ENCODE data around the gene ZNF692. TPM values are rescaled to one million over a fixed set of nuclear protein-coding genes. Genes with fewer than 3 reads are reported as not detected.

ZNF692 gene
- total RNA-seq, 1 donor from 2014 or later = 5.7 TPM

- Histone ChIP-seq H3K27ac (ENCODE audit: low read depth, low read length) (peak overlapping the region; percentile 94), H3K36me3 (ENCODE audit: control insufficient read depth in 3 of 3, insufficient read depth in 3 of 3, low read length in 3 of 3) (no peaks in the 10 kb centered on the region), H3K9me3 (ENCODE audit: control insufficient read depth in 3 of 3, low read length in 3 of 3) (no peaks in the 10 kb centered on the region), H3K4me1 (ENCODE audit: control insufficient read depth in 3 of 3, insufficient read depth in 3 of 3, low read length in 3 of 3) (peaks cover 4 to 12% (median 5%) of the 10 kb centered on the region in 3 donors), H3K4me3 (ENCODE audit: low read length in 3 of 3) (peak overlapping the region; percentile 83 to 98 (median 95)), H3K27me3 (ENCODE audit: control insufficient read depth in 3 of 3, insufficient read depth in 3 of 3, low read length in 3 of 3) (no peaks in the 10 kb centered on the region), H3K9ac (ENCODE audit: low read depth in 1 of 3, low read length in 3 of 3) (peak overlapping the region; percentile 94 to 97 (median 96))
Measured at GRCh38 chr1:248873993-248874533, 15.2 kb upstream of the ZNF692 start.

GRCh38 chr1:248873409-248873992, 14.6 kb upstream of the ZNF692 start:
- Histone ChIP-seq H3K27me3 (ENCODE audit: control insufficient read depth in 3 of 3, insufficient read depth in 3 of 3, low read length in 3 of 3) (no peaks in the 10 kb centered on the region), H3K9me3 (ENCODE audit: control insufficient read depth in 3 of 3, low read length in 3 of 3) (no peaks in the 10 kb centered on the region), H3K9ac (ENCODE audit: low read depth in 1 of 3, low read length in 3 of 3) (peak overlapping the region; percentile 94 to 97 (median 96))

GRCh38 chr1:248872752-248873408, 14.0 kb upstream of the ZNF692 start:
- Histone ChIP-seq H3K9me3 (ENCODE audit: control insufficient read depth in 3 of 3, low read length in 3 of 3) (no peaks in the 10 kb centered on the region), H3K27ac (ENCODE audit: low read depth, low read length) (peak overlapping the region; percentile 94), H3K27me3 (ENCODE audit: control insufficient read depth in 3 of 3, insufficient read depth in 3 of 3, low read length in 3 of 3) (no peaks in the 10 kb centered on the region), H3K36me3 (ENCODE audit: control insufficient read depth in 3 of 3, insufficient read depth in 3 of 3, low read length in 3 of 3) (no peaks in the 10 kb centered on the region), H3K9ac (ENCODE audit: low read depth in 1 of 3, low read length in 3 of 3) (peak overlapping the region; percentile 94 to 97 (median 96)), H3K4me3 (ENCODE audit: low read length in 3 of 3) (peak overlapping the region; percentile 83 to 98 (median 95)), H3K4me1 (ENCODE audit: control insufficient read depth in 3 of 3, insufficient read depth in 3 of 3, low read length in 3 of 3) (peaks cover 4 to 12% (median 5%) of the 10 kb centered on the region in 3 donors)

More at GRCh38 chr1:248873409-248873992, 14.6 kb upstream of the ZNF692 start:
- Histone ChIP-seq H3K4me1 (ENCODE audit: control insufficient read depth in 3 of 3, insufficient read depth in 3 of 3, low read length in 3 of 3) (peaks cover 4 to 12% (median 5%) of the 10 kb centered on the region in 3 donors), H3K27ac (ENCODE audit: low read depth, low read length) (peak overlapping the region; percentile 94), H3K36me3 (ENCODE audit: control insufficient read depth in 3 of 3, insufficient read depth in 3 of 3, low read length in 3 of 3) (no peaks in the 10 kb centered on the region), H3K4me3 (ENCODE audit: low read length in 3 of 3) (peak overlapping the region; percentile 83 to 98 (median 95))

DNA sequence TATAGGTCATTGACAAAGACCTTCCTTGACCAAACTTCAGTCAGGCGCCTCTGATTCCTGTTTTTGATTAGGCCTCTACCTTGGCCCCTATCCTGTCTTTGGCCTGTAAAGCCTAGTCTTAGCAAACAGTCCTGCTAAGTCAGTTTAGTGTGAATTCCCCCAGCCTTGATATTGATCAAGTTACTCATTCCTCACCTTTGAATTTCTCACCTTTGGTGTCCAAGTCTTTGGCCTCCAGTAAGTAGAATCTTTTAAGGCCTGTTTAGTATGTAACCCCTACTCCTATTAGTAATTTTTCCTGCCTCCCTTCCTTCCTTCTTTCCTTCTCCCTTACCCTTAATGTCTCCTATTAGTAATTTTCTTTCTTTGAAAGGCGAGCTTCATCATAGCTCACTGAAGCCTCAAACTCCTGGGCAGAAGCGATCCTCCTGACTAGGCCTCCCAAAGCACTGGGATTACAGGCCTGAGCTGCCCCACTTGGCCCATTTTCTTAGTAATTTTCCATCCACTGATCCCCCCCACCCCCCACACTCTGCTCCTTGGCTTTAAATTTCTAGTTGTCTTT, 13.0 kb upstream of the ZNF692 start:
- no peak overlapping the region for H3K9ac ChIP-seq (ENCODE audit: low read depth in 1 of 3, low read length in 3 of 3)
- H3K36me3 ChIP-seq (ENCODE audit: control insufficient read depth in 3 of 3, insufficient read depth in 3 of 3, low read length in 3 of 3) = no peaks in the 10 kb centered on the region
- H3K9me3 ChIP-seq (ENCODE audit: control insufficient read depth in 3 of 3, low read length in 3 of 3) = no peaks in the 10 kb centered on the region
- no peak overlapping the region for H3K4me3 ChIP-seq (ENCODE audit: low read length in 3 of 3)
- no peak overlapping the region for H3K27ac ChIP-seq (ENCODE audit: low read depth, low read length)
- peaks cover 4 to 12% (median 5%) of the 10 kb centered on the region in 3 donors for H3K4me1 ChIP-seq (ENCODE audit: control insufficient read depth in 3 of 3, insufficient read depth in 3 of 3, low read length in 3 of 3)
- no peaks in the 10 kb centered on the region for H3K27me3 ChIP-seq (ENCODE audit: control insufficient read depth in 3 of 3, insufficient read depth in 3 of 3, low read length in 3 of 3)

DNA sequence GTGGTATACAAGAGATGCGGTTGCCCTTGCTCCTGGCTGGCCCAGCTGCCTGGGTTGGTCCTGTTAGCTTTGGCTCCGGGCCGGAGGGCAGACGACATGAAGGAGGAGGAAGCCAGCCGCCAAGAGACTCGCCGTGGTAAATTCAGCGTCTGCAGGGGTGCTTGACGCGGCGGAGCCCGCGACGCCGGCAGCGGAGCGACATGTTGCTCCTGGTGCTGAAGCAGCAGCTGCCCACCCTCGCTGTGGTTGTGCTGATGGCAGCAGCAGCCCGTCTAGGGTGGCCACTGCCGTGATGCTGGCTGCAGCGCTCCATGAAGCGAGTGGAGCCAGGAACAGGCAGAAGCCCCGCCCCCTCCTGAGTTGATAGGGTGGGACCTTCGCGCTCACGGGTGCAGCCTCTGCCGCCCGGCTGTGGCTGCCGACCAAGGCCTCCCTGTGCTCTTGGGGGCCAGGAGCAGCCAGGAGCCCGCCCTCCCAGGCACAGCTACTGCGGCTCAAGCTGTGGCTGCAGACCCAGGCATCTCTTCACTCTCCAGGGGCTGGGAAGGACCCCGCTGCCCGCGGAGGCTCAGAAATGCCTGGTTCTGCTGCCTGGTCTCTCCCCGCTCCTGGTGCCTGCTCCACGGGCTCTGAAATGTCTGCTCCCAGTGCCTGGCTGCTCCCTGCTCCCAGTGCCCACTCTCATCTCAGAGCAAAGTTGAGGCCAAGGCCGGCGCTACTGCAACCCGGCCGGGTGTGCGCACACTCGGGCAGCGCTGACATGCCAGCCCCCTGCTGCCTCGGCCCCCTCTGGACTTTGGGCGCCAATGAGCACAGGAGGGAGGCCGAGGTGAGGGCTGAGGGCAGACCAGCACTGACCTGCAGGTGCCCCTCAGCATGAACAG, 4.4 kb upstream of the ZNF692 start:
- no peak overlapping the region for H3K27ac ChIP-seq (ENCODE audit: low read depth, low read length)
- H3K4me3 ChIP-seq (ENCODE audit: low read length in 3 of 3) = peak overlapping the region; percentile 79 to 84 (median 82)

GRCh38 chr1:248862695-248862997, 3.8 kb upstream of the ZNF692 start:
- peak overlapping the region; percentile 79 to 84 (median 82) for H3K4me3 ChIP-seq (ENCODE audit: low read length in 3 of 3)
- no peaks in the 10 kb centered on the region for H3K27me3 ChIP-seq (ENCODE audit: control insufficient read depth in 3 of 3, insufficient read depth in 3 of 3, low read length in 3 of 3)
- H3K27ac ChIP-seq (ENCODE audit: low read depth, low read length) = no peak overlapping the region
- H3K4me1 ChIP-seq (ENCODE audit: control insufficient read depth in 3 of 3, insufficient read depth in 3 of 3, low read length in 3 of 3) = peaks cover 30 to 34% (median 33%) of the 10 kb centered on the region in 3 donors
- no peaks in the 10 kb centered on the region for H3K36me3 ChIP-seq (ENCODE audit: control insufficient read depth in 3 of 3, insufficient read depth in 3 of 3, low read length in 3 of 3)
- peak overlapping the region; percentile 52 to 84 (median 59) for H3K9ac ChIP-seq (ENCODE audit: low read depth in 1 of 3, low read length in 3 of 3)
- no peaks in the 10 kb centered on the region for H3K9me3 ChIP-seq (ENCODE audit: control insufficient read depth in 3 of 3, low read length in 3 of 3)

More for the DNA sequence above, 4.4 kb upstream of the ZNF692 start:
- H3K9ac ChIP-seq (ENCODE audit: low read depth in 1 of 3, low read length in 3 of 3) = peak overlapping the region; percentile 52 to 84 (median 59)
- H3K9me3 ChIP-seq (ENCODE audit: control insufficient read depth in 3 of 3, low read length in 3 of 3) = no peaks in the 10 kb centered on the region
- no peaks in the 10 kb centered on the region for H3K36me3 ChIP-seq (ENCODE audit: control insufficient read depth in 3 of 3, insufficient read depth in 3 of 3, low read length in 3 of 3)
- peaks cover 24 to 28% (median 28%) of the 10 kb centered on the region in 3 donors for H3K4me1 ChIP-seq (ENCODE audit: control insufficient read depth in 3 of 3, insufficient read depth in 3 of 3, low read length in 3 of 3)
- H3K27me3 ChIP-seq (ENCODE audit: control insufficient read depth in 3 of 3, insufficient read depth in 3 of 3, low read length in 3 of 3) = no peaks in the 10 kb centered on the region

DNA sequence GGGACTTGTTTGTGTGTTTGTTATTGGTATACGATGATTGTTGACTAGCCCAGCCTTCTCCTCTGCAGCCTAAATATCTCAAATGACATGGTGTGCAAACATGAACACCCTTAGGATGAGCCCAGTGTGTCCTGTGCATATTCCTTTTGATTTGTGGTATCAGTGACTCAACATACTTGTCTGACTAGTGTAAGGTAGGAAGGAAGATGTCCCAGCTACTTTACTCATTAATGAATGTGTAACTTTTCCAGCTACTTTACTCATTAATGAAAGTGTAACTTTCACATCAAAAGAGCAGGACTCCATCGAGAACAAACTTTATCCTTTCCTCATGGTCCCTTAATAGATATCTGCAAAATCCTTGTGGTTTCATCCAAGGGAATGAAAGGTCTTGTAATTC, 2.7 kb upstream of the ZNF692 start:
- Histone ChIP-seq H3K27ac (ENCODE audit: low read depth, low read length) (no peak overlapping the region), H3K9me3 (ENCODE audit: control insufficient read depth in 3 of 3, low read length in 3 of 3) (no peaks in the 10 kb centered on the region), H3K4me3 (ENCODE audit: low read length in 3 of 3) (no peak overlapping the region), H3K4me1 (ENCODE audit: control insufficient read depth in 3 of 3, insufficient read depth in 3 of 3, low read length in 3 of 3) (peaks cover 32 to 40% (median 38%) of the 10 kb centered on the region in 3 donors), H3K36me3 (ENCODE audit: control insufficient read depth in 3 of 3, insufficient read depth in 3 of 3, low read length in 3 of 3) (no peaks in the 10 kb centered on the region), H3K27me3 (ENCODE audit: control insufficient read depth in 3 of 3, insufficient read depth in 3 of 3, low read length in 3 of 3) (no peaks in the 10 kb centered on the region), H3K9ac (ENCODE audit: low read depth in 1 of 3, low read length in 3 of 3) (no peak overlapping the region)

- peaks cover 32 to 40% (median 38%) of the 10 kb centered on the region in 3 donors for H3K4me1 ChIP-seq (ENCODE audit: control insufficient read depth in 3 of 3, insufficient read depth in 3 of 3, low read length in 3 of 3)
- H3K27me3 ChIP-seq (ENCODE audit: control insufficient read depth in 3 of 3, insufficient read depth in 3 of 3, low read length in 3 of 3) = no peaks in the 10 kb centered on the region
- no peaks in the 10 kb centered on the region for H3K9me3 ChIP-seq (ENCODE audit: control insufficient read depth in 3 of 3, low read length in 3 of 3)
- H3K27ac ChIP-seq (ENCODE audit: low read depth, low read length) = no peak overlapping the region
- H3K9ac ChIP-seq (ENCODE audit: low read depth in 1 of 3, low read length in 3 of 3) = no peak overlapping the region
- peaks cover 0 to 2% (median 0%) of the 10 kb centered on the region in 3 donors for H3K36me3 ChIP-seq (ENCODE audit: control insufficient read depth in 3 of 3, insufficient read depth in 3 of 3, low read length in 3 of 3)
- no peak overlapping the region for H3K4me3 ChIP-seq (ENCODE audit: low read length in 3 of 3)
Measured at GRCh38 chr1:248860007-248860406, 1.1 kb upstream of the ZNF692 start.

DNA sequence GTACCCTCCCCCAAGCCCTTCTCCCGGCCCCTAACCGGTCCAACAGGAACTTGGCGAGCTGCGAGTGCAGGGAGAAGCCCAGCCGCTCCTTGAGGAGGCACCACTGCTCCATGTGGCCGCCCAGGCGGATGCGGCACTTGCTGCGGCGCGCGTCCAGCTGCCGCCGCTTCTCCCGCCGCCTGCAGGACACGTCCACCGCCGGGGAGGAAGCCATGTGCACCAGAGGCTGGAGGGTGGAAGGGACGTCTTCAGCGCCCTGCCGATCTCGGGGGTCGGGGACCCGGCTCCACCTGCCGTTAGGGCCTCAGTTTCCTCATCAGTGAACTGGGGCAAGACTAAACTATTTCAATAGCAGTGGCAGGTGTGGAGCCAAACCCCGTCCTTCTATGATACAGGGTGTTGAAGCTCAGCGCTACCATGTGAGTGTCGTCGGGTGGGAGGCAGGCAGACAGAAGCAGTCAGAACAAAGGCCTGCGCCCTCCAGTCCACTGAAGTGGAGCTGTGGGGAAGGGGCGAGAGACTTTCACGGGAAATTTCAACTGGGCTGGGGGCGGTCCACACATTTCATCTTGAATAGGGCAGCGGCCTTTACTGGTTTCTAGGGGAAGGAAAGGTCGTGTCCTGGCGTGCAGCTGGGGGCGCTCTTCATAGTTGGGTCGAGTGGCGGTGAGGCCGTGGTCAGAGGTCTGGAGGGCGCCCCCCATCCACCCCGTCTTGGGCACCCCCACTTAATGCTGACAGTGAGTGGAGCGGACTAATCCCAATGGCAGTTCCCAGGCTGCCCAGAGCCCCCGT, 592 bp downstream of the ZNF692 start:
- H3K9me3 ChIP-seq (ENCODE audit: control insufficient read depth in 3 of 3, low read length in 3 of 3) = no peaks in the 10 kb centered on the region
- peaks cover 4 to 14% (median 11%) of the 10 kb centered on the region in 3 donors for H3K36me3 ChIP-seq (ENCODE audit: control insufficient read depth in 3 of 3, insufficient read depth in 3 of 3, low read length in 3 of 3)
- peaks cover 27 to 36% (median 34%) of the 10 kb centered on the region in 3 donors for H3K4me1 ChIP-seq (ENCODE audit: control insufficient read depth in 3 of 3, insufficient read depth in 3 of 3, low read length in 3 of 3)
- H3K27ac ChIP-seq (ENCODE audit: low read depth, low read length) = peak overlapping the region; percentile 91
- H3K9ac ChIP-seq (ENCODE audit: low read depth in 1 of 3, low read length in 3 of 3) = peak overlapping the region; percentile 76 to 95 (median 92)
- peak overlapping the region; percentile 84 to 86 (median 85) for H3K4me3 ChIP-seq (ENCODE audit: low read length in 3 of 3)
- no peaks in the 10 kb centered on the region for H3K27me3 ChIP-seq (ENCODE audit: control insufficient read depth in 3 of 3, insufficient read depth in 3 of 3, low read length in 3 of 3)
